Duodenal mucosa (tissue), 2 donors: Measurements from ENCODE around the gene CNTNAP2.

Source experiments
- H3K27ac ChIP-seq: one replicate; pipeline ENCODE4 v1.7.0; 2013; ENCODE audit warnings: low read depth, low read length
- H3K27me3 ChIP-seq, 2 donors: one replicate each; pipeline ENCODE4 v1.7.0; 2013; ENCODE audit warnings: low read length in 2 of 2, control low read depth in 1 of 2; ENCODE audit not compliant: insufficient read depth in 2 of 2, control insufficient read depth in 1 of 2
- H3K36me3 ChIP-seq, 2 donors: one replicate each; pipeline ENCODE4 v1.7.0; 2013; ENCODE audit warnings: low read length in 2 of 2, control low read depth in 1 of 2; ENCODE audit not compliant: insufficient read depth in 2 of 2, control insufficient read depth in 1 of 2
- H3K4me1 ChIP-seq, 2 donors: one replicate each; pipeline ENCODE4 v1.7.0; 2013; ENCODE audit warnings: low read length in 2 of 2, control low read depth in 1 of 2; ENCODE audit not compliant: insufficient read depth in 2 of 2, control insufficient read depth in 1 of 2
- H3K4me3 ChIP-seq, 2 donors: one replicate each; pipeline ENCODE4 v1.7.0; 2013; ENCODE audit warnings: low read length in 2 of 2, low read depth in 1 of 2
- H3K9ac ChIP-seq, 2 donors: one replicate each; pipeline ENCODE4 v1.7.0; 2013; ENCODE audit warnings: low read length in 2 of 2, low read depth in 1 of 2
- H3K9me3 ChIP-seq, 2 donors: one replicate each; pipeline ENCODE4 v1.7.0; 2013; ENCODE audit warnings: low read length in 2 of 2, control low read depth in 1 of 2; ENCODE audit not compliant: control insufficient read depth in 1 of 2

CNTNAP2 gene

DNA sequence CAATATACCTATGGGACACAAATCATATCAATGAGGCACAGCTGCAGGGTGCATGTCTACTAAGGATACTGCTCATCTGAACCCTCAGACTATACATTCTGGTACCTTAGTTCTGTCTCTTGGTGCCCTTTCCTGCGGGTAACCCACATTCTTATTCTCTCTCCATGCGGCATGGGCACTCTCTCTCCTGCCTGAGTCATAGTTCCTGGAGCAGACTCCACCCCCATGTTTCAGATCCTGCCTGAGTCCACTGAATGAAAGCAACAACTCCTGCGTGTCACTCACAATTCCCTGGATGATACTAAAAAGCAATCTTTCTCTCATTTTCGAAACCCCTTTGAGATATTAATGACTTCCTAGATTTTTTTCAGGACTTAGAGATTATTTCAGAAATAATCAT is 1820.8 kb downstream of the CNTNAP2 start:
- no peaks in the 10 kb centered on the region for H3K27me3 ChIP-seq
- no peak overlapping the region for H3K9ac ChIP-seq
- H3K36me3 ChIP-seq: no peaks in the 10 kb centered on the region
- H3K27ac ChIP-seq: no peak overlapping the region
- no peaks in the 10 kb centered on the region for H3K4me1 ChIP-seq
- no peak overlapping the region for H3K4me3 ChIP-seq
- H3K9me3 ChIP-seq: peaks cover 2 to 8% of the 10 kb centered on the region in 2 donors

DNA sequence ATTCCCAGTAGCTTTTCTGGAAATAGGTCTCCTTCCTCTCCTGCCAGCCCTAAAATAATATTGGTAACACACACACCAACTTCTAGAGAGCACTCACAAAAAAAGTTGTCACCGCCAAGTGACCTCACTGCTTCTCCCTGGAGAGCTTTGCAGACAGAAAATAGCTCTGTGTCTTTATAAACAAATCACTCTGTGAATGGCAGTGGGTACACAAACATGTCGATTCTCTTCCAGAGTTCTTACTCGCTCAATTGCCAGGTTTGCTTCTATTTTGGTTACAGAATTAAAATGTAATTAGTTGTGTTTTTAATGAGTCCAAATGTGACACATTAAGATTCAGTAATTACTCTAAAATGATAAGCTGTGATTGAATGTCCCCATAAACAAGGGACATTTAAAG is 1824.8 kb downstream of the CNTNAP2 start:
- H3K4me3 ChIP-seq: no peak overlapping the region
- no peak overlapping the region for H3K9ac ChIP-seq
- H3K36me3 ChIP-seq: no peaks in the 10 kb centered on the region
- H3K9me3 ChIP-seq: peaks cover 0 to 8% of the 10 kb centered on the region in 2 donors
- no peaks in the 10 kb centered on the region for H3K4me1 ChIP-seq
- H3K27ac ChIP-seq: no peak overlapping the region
- H3K27me3 ChIP-seq: no peaks in the 10 kb centered on the region

DNA sequence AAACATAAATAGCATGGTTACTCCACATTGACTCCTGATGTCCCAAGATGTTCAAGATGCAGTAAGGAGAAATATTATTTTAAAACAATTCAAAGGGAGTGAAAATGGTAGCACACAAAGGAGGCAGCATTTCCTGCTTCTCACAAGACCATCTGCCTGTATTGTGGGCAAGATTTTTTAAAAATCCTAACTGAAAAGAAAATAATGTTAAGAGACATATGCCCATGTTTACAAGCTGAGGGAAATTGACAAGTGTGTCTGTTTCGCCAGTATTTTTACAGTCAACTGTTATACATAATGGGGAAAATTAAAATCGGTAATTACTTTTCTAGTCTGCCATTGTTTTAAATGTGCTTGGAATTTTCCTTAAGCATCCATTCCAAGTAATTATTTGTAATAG is 1827.7 kb downstream of the CNTNAP2 start:
- Histone ChIP-seq H3K27me3 (no peaks in the 10 kb centered on the region), H3K9me3 (peaks cover 0 to 5% of the 10 kb centered on the region in 2 donors), H3K36me3 (no peaks in the 10 kb centered on the region), H3K27ac (no peak overlapping the region), H3K4me1 (no peaks in the 10 kb centered on the region), H3K4me3 (no peak overlapping the region), H3K9ac (no peak overlapping the region)

DNA sequence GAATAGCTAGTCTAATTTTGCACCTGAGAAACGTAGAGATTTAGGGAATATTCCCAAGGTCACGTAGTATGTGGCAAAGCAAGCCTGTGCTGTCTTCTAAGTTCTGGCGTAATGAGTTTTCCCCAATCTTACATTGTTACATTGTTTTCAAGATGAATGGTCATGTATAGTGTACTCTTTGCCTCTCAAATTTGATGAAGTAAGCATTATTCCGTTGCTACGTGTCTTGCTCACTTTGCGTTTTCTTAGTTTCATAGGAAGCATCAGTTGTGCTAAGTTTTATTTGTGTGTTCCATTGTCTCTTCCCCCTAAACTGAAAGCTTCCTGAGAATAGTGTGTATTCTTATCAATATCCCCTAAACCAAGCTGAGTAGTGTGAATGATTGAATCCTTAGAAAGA is 1836.3 kb downstream of the CNTNAP2 start:
- no peaks in the 10 kb centered on the region for H3K9me3 ChIP-seq
- no peak overlapping the region for H3K27ac ChIP-seq
- no peaks in the 10 kb centered on the region for H3K36me3 ChIP-seq
- no peak overlapping the region for H3K9ac ChIP-seq
- H3K27me3 ChIP-seq: no peaks in the 10 kb centered on the region
- H3K4me1 ChIP-seq: no peaks in the 10 kb centered on the region
- no peak overlapping the region for H3K4me3 ChIP-seq

DNA sequence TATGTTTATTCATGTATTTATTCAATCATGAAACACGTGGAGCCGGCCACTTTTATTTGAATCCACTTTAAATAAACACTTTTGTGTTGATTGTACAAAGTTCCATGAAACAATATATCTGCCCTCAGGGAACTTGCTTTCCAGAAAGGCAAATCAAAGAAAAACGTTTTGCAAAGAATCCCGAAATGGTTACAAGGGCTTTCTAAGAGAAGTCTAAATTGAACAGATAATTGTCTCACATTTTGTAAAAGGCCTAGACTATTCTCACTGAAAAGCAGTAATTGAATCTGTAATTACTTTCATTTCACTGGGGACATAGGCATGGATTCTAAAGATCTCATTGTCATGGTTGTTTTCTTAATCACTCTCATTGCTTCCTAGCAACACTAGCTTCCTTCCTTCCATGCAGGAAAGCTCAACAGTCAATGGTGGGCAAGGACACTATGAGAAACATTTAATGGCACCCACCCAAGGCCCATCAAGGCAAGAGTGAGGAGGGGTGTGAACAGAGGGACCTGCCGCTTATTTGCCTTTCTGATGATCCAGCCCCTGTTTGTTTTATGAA is 1851.5 kb downstream of the CNTNAP2 start:
- Histone ChIP-seq H3K4me1 (no peaks in the 10 kb centered on the region), H3K4me3 (no peak overlapping the region), H3K27ac (no peak overlapping the region), H3K27me3 (no peaks in the 10 kb centered on the region), H3K36me3 (no peaks in the 10 kb centered on the region), H3K9me3 (peaks cover 0 to 3% of the 10 kb centered on the region in 2 donors), H3K9ac (no peak overlapping the region)

DNA sequence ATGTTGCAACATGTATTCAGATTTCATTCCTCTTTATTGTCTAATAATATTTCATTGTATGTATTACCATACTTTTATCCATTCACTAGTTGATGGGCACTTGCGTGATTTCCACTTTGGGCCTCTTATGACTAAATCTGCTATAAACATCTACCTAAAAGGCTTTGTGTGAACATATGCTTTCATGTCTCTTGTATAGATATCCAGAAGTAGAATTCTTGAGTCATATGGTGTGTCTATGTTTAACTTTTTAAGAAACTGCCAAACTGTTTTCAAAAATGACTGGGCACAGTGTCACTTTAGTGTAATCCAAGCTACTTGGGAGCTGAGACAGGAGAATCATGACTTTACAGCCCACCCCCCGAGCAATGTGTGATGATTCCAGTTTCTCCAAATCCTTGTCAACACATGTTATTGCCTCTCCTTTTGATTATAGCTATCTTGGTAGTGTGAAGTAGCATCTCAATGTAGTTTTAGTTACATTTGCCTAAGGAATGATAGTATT is 1855.1 kb downstream of the CNTNAP2 start:
- Histone ChIP-seq H3K4me3 (no peak overlapping the region), H3K4me1 (no peaks in the 10 kb centered on the region), H3K36me3 (no peaks in the 10 kb centered on the region), H3K9me3 (peaks cover 0 to 3% of the 10 kb centered on the region in 2 donors), H3K9ac (no peak overlapping the region), H3K27me3 (no peaks in the 10 kb centered on the region), H3K27ac (no peak overlapping the region)

DNA sequence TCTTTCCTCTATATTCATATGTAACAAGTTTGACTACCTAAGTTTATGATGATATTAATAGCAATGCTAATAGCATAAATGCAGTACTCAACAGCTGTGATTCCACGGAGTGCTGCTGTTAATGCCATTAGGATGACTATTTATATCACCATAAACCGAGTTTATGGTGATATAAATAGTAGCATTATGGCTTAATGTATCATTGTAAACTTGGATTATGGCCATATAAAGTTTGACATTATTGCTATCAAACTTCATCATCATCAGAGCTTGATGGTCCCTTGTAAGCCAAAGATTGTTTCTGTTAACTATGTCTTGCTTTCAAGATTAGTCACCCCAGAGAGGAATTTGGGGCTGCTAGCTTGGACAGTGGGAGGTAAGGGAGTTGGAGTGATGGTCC is 1861.6 kb downstream of the CNTNAP2 start:
- no peak overlapping the region for H3K4me3 ChIP-seq
- no peaks in the 10 kb centered on the region for H3K4me1 ChIP-seq
- H3K27me3 ChIP-seq: no peaks in the 10 kb centered on the region
- H3K9ac ChIP-seq: no peak overlapping the region
- no peaks in the 10 kb centered on the region for H3K36me3 ChIP-seq
- H3K9me3 ChIP-seq: no peaks in the 10 kb centered on the region
- H3K27ac ChIP-seq: no peak overlapping the region

DNA sequence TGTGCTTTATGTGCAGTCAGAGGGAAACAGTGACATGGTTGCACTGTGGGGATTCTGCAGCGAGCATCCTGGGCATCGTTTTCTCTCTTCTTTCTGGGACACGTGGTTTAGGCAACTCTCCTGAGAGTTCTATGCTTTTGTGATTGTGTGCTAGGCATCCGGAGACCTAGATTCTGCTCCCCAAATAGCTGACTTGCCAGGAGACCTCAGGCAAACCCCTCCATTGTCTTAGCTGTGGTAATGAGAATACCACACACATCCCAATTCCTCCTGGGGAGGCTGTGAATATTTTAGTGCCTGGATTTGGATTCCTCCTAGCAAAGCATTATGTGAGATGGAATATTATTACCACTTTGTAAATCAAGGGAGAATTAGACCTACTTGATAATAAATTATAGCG is 1862.0 kb downstream of the CNTNAP2 start:
- Histone ChIP-seq H3K9me3 (no peaks in the 10 kb centered on the region), H3K9ac (no peak overlapping the region), H3K4me1 (no peaks in the 10 kb centered on the region), H3K27ac (no peak overlapping the region), H3K27me3 (no peaks in the 10 kb centered on the region), H3K4me3 (no peak overlapping the region), H3K36me3 (no peaks in the 10 kb centered on the region)

DNA sequence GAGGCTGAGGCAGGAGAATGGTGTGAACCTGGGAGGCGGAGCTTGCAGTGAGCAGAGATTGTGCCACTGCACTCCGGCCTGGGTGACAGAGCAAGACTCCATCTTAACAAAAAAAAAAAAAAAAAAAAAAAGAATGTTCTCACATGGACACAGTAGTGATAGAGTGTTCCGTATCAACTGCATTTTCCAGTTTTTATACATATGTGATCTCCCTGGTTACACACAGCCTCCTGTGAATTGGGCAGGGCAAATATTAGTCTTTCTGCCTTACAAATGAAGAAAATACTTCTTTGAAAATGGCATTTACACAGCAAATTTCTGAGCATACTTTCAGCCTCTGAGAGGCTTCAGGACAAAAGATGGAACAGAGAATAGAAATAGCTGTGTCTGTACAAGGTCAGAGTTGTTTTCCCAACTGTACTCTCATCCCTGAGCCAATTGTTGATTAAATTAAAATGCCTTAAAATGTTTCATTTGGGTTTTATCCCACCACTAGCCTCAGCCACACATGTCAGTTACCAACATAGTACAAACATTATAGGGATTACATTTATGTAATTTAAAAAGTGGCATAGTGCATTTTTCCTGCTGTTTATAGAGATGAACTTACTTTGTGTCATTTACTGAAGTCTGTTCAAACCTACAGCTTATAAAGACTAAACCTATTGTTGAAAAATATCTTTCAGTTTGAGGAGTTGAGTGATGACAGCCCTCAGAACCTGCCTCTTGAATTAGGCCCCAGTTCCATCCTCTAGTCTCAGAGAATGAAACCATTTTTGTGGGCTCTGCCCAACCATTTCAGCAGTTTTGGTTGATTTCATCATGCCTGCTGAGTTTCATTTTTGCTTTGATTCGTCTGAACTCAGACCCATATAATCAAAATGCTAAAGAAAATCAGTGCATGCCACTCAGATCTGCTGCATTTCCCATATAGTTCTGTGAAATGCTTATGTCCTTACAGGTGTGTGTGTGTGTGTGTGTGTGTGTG is 1864.5 kb downstream of the CNTNAP2 start:
- no peaks in the 10 kb centered on the region for H3K36me3 ChIP-seq
- no peak overlapping the region for H3K27ac ChIP-seq
- H3K9me3 ChIP-seq: peaks cover 0 to 5% of the 10 kb centered on the region in 2 donors
- H3K9ac ChIP-seq: no peak overlapping the region
- no peaks in the 10 kb centered on the region for H3K27me3 ChIP-seq
- H3K4me1 ChIP-seq: no peaks in the 10 kb centered on the region
- no peak overlapping the region for H3K4me3 ChIP-seq

DNA sequence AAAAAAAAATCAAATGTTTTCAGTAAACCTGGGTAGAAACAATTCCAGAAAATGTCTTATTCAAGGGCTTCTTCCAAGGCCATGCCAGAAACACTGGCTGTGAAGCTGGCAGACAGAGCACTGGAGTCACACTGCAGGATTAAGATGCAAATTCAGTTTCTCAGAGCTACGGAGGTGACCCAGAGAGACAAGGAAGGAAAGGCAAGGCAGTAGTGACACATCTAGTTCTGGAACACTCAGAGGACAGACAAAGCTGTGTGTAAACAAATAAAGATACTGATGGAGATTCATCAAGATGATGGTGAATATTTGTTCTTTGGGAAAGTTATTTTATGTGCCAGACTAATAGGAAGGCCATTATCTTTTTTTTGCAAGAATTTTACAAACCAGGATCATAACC is 1865.7 kb downstream of the CNTNAP2 start:
- no peak overlapping the region for H3K27ac ChIP-seq
- H3K9ac ChIP-seq: no peak overlapping the region
- no peaks in the 10 kb centered on the region for H3K4me1 ChIP-seq
- H3K4me3 ChIP-seq: no peak overlapping the region
- no peaks in the 10 kb centered on the region for H3K27me3 ChIP-seq
- no peaks in the 10 kb centered on the region for H3K36me3 ChIP-seq
- H3K9me3 ChIP-seq: peaks cover 0 to 6% of the 10 kb centered on the region in 2 donors
